HL-60 (cell line): Measurements from ENCODE around the gene RPL39L.
"Not testable (repeated sequence)": the region's sequence is repeated elsewhere in the genome, so short reads cannot be mapped to it uniquely, and the experiment has no call there.

ENCODE experiments used
- DNase-seq, 2 experiments: peaks; one replicate each; pipeline ENCODE4 v3.0.0-alpha.2; 2010 to 2020; ENCODE audit warnings: low read depth in 1 of 2, low spot score in 1 of 2
- H3K27ac ChIP-seq: fragments of 250-450 bp; sonication (Bioruptor Pico); replicated peaks from 2 replicates; pipeline ENCODE4 v1.5.1; 2020; ENCODE audit warnings: mild to moderate bottlenecking, moderate library complexity
- H3K27me3 ChIP-seq: fragments of 250-450 bp; sonication (Bioruptor Pico); 2 replicates; pipeline ENCODE4 v1.5.1; 2021; ENCODE audit warnings: mild to moderate bottlenecking, moderate library complexity; ENCODE audit not compliant: insufficient read depth, poor library complexity, severe bottlenecking
- H3K4me3 ChIP-seq: replicated peaks from 2 replicates; pipeline ENCODE4 v1.5.1; 2011; ENCODE audit warnings: mild to moderate bottlenecking, control low read depth, low read length; ENCODE audit not compliant: insufficient read depth
- CTCF ChIP-seq: IDR thresholded peaks from one replicate; pipeline ENCODE4 v1.5.1; 2011; ENCODE audit warnings: low read length, control low read depth, inconsistent platforms; ENCODE audit not compliant: insufficient read depth
- GABPA ChIP-seq: IDR thresholded peaks from 2 replicates; pipeline ENCODE4 v1.6.1; 2012; ENCODE audit warnings: low read depth
- POLR2AphosphoS5 ChIP-seq: IDR thresholded peaks from 2 replicates; pipeline ENCODE4 v1.6.1; 2012; ENCODE audit warnings: low read depth
- SPI1 ChIP-seq: IDR thresholded peaks from 2 replicates; pipeline ENCODE4 v1.6.1; 2012; ENCODE audit warnings: low read depth, mild to moderate bottlenecking, borderline replicate concordance
- TF ChIP-seq, protein P1 (sequence below): IDR thresholded peaks from 2 replicates; pipeline ENCODE4 v1.6.1; 2012; ENCODE audit warnings: low read depth; ENCODE audit not compliant: insufficient replicate concordance

Gene RPL39L

DNA sequence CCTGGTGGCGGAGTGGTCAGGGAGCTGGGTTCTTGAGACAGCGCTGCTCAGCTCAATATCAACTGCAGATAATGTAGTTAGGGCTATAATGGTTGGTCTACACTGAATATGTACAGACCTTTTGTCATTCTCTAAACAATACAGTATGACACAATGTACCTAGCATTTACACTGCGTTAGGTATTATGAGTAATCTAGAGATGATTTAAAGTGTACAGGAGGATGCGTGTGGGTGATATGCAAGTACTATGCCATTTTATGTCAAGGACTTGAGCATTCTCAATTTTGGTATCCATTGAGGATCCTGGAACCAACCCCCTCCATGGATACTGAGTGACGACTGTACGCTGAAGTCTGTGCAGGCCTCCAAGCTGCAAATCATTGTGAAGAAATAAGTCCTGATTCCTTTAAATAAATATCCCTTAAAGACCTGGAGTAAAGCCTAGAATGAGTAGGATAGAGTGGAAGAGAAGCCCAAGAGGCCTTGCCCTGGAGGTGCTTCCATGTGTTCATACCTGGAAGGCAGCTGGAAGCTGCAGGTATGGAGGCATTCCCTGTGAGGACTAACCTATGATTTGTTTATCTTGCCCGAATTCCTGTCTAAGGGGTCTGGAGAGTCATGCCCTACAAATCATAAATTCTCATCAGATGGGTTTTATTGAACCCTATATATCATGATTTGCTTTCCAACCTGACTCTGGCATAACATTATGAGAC lies 42.3 kb upstream of the RPL39L start:
- H3K27ac ChIP-seq, result no peak overlapping the region
- no peak for DNase-seq
- no peak overlapping the region for H3K4me3 ChIP-seq
- TF ChIP-seq POLR2AphosphoS5, result no peak
- no peaks in the 10 kb centered on the region for H3K27me3 ChIP-seq

DNA sequence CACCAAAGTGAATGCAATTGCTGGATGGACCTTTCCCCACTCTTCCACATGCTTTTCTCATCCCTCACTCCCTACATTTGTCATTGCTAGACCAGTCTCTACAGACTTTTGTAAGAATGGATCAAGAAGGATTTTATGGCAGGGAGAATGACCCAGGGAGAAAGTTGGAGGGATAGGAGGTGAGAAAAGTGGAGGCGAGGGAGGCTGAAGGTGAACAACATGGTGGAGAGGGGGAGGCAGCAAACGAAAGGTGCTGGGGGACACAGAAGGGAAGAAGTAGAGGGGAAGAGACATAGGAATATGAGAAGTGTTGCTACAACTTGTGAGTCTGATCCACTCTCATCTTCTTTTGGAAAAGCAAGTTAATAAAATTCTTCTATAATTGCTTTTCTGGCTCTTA lies 33.6 kb upstream of the RPL39L start:
- Histone ChIP-seq H3K27me3 (no peaks in the 10 kb centered on the region), H3K27ac (no peak overlapping the region), H3K4me3 (no peak overlapping the region)
- TF ChIP-seq, protein P1, sequence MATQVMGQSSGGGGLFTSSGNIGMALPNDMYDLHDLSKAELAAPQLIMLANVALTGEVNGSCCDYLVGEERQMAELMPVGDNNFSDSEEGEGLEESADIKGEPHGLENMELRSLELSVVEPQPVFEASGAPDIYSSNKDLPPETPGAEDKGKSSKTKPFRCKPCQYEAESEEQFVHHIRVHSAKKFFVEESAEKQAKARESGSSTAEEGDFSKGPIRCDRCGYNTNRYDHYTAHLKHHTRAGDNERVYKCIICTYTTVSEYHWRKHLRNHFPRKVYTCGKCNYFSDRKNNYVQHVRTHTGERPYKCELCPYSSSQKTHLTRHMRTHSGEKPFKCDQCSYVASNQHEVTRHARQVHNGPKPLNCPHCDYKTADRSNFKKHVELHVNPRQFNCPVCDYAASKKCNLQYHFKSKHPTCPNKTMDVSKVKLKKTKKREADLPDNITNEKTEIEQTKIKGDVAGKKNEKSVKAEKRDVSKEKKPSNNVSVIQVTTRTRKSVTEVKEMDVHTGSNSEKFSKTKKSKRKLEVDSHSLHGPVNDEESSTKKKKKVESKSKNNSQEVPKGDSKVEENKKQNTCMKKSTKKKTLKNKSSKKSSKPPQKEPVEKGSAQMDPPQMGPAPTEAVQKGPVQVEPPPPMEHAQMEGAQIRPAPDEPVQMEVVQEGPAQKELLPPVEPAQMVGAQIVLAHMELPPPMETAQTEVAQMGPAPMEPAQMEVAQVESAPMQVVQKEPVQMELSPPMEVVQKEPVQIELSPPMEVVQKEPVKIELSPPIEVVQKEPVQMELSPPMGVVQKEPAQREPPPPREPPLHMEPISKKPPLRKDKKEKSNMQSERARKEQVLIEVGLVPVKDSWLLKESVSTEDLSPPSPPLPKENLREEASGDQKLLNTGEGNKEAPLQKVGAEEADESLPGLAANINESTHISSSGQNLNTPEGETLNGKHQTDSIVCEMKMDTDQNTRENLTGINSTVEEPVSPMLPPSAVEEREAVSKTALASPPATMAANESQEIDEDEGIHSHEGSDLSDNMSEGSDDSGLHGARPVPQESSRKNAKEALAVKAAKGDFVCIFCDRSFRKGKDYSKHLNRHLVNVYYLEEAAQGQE, result no peak
- TF ChIP-seq GABPA (no peak), CTCF (no peak), SPI1 (no peak), POLR2AphosphoS5 (no peak)
- no peak for DNase-seq

DNA sequence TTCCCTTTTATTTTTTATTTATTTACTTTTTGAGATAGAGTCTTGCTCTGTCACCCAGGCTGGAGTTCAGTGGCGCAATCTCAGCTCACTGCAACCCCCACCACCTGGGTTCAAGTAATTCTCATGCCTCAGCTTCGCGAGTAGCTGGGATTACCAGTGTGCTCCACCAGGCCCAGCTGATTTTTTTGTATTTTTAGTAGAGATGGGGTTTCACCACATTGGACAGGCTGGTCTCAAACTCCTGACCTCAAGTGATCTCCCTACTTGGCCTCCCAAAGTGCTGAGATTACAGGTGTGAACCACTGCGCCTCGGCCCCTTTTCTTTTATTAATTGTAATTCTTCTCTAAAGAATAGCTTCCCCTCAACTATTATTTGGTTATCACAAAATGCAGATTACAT lies 31.6 kb upstream of the RPL39L start:
- H3K27ac ChIP-seq, H3K27me3 ChIP-seq, DNase-seq, H3K4me3 ChIP-seq: not testable (repeated sequence)

GRCh38 chr3:187169231-187169960 lies 30.1 kb upstream of the RPL39L start:
- DNase-seq, result no peak
- TF ChIP-seq CTCF (no peak), SPI1 (no peak), POLR2AphosphoS5 (no peak), GABPA (no peak)
- TF ChIP-seq, protein P1, result no peak
- no peak overlapping the region for H3K27ac ChIP-seq
- H3K4me3 ChIP-seq, result no peak overlapping the region
- no peaks in the 10 kb centered on the region for H3K27me3 ChIP-seq
